ENCODE measurements around the gene TMBIM6. TPM values are rescaled to one million over a fixed set of nuclear protein-coding genes. Genes with fewer than 3 reads are reported as not detected.
A peak's percentile ranks its signal among the peaks of the same experiment; 100 is the strongest.

The TMBIM6 gene
- total RNA-seq, 1 experiment from 2014 or later = 386 TPM

DNA sequence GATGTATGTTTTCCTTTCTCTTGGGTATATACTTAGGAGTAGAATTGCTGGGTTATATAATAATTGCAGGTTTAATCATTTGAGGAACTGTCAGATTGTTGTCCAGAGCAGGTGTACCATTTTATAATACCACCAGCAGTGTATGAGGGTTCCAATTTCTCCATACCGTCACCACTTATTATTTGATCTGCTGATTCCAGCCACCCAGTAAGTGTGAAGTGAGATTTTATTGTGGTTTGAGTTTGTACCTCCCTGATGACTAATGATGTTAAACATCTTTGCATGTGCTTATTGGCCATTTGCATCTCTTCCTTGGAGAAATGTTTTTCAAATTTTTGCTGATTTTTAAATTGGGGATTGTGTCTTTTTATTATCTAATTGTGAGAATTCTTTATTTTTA, 71.8 kb downstream of the TMBIM6 start:
- no peaks in the 10 kb centered on the region for H3K9me2 ChIP-seq (replicated peaks; ENCODE audit: insufficient read depth, low read length)
- no peaks in the 10 kb centered on the region for H3K27me3 ChIP-seq (ENCODE audit: low read length)
- peaks cover 44% of the 10 kb centered on the region for H3K4me1 ChIP-seq (ENCODE audit: low read length)
- DNase-seq = peak; percentile 56
- no peak overlapping the region for H3K4me3 ChIP-seq (ENCODE audit: low read length)
- H3K36me3 ChIP-seq (ENCODE audit: insufficient read depth, low read length) = peaks cover 11% of the 10 kb centered on the region
- H4K20me1 ChIP-seq (ENCODE audit: insufficient read depth, low read depth, low read length) = no peaks in the 10 kb centered on the region
- no peak overlapping the region for H3K9ac ChIP-seq (ENCODE audit: low read length)
- H3K27ac ChIP-seq (ENCODE audit: low read length) = 0 out of 2 replicates have a peak overlapping the region, but pooled peaks have one; percentile 17
- H3K79me2 ChIP-seq (ENCODE audit: low read length) = peaks cover 54% of the 10 kb centered on the region
- H2AFZ ChIP-seq (ENCODE audit: low read length) = no peak overlapping the region
- H3K9me3 ChIP-seq (ENCODE audit: low read length) = no peaks in the 10 kb centered on the region
- H3K4me2 ChIP-seq (ENCODE audit: low read depth, low read length, poor library complexity, severe bottlenecking) = peak overlapping the region; percentile 54

Small RNA genes lying within 50 kb of the gene (small RNA-seq; reads per million reads assigned to genes)
- gene AC020612.2 (not detected), gene LSM6P2 (not detected)

Other genes with a start within 250 kb of the TMBIM6 start
- not detected in 2 replicates for gene KCNH3, start 202.5 kb upstream of the TMBIM6 start, total RNA-seq (2014; rRNA removed; shearing (Covaris generic); ENCODE audit: low replicate concordance)
- 28.6 and 51.8 TPM in 2 replicates for gene MCRS1, start 173.4 kb upstream of the TMBIM6 start, total RNA-seq (2014; rRNA removed; shearing (Covaris generic); ENCODE audit: low replicate concordance)
- gene FAM186B, start 135.9 kb upstream of the TMBIM6 start, total RNA-seq (2014; rRNA removed; shearing (Covaris generic); ENCODE audit: low replicate concordance) = 1.1 TPM in 1 of 2 replicates, not detected in the other
- gene PRPF40B, start 118.0 kb upstream of the TMBIM6 start, total RNA-seq (2014; rRNA removed; shearing (Covaris generic); ENCODE audit: low replicate concordance) = 5.0 and 14.1 TPM in 2 replicates
- gene FMNL3, start 34.2 kb upstream of the TMBIM6 start, total RNA-seq (2014; rRNA removed; shearing (Covaris generic); ENCODE audit: low replicate concordance) = 6.7 and 11.4 TPM in 2 replicates
- gene NCKAP5L, start 86.9 kb downstream of the TMBIM6 start, total RNA-seq (2014; rRNA removed; shearing (Covaris generic); ENCODE audit: low replicate concordance) = 17.3 and 25.2 TPM in 2 replicates
- gene BCDIN3D, start 101.5 kb downstream of the TMBIM6 start, total RNA-seq (2014; rRNA removed; shearing (Covaris generic); ENCODE audit: low replicate concordance) = 5.8 and 10.2 TPM in 2 replicates
- 27.4 and 49.8 TPM in 2 replicates for gene FAIM2, start 162.3 kb downstream of the TMBIM6 start, total RNA-seq (2014; rRNA removed; shearing (Covaris generic); ENCODE audit: low replicate concordance)
- 0.07 and 0.63 TPM in 2 replicates for gene AQP2, start 209.2 kb downstream of the TMBIM6 start, total RNA-seq (2014; rRNA removed; shearing (Covaris generic); ENCODE audit: low replicate concordance)
- gene AQP5, start 220.3 kb downstream of the TMBIM6 start, total RNA-seq (2014; rRNA removed; shearing (Covaris generic); ENCODE audit: low replicate concordance) = 0.97 and 4.5 TPM in 2 replicates
- 0.04 and 0.79 TPM in 2 replicates for gene AQP6, start 231.4 kb downstream of the TMBIM6 start, total RNA-seq (2014; rRNA removed; shearing (Covaris generic); ENCODE audit: low replicate concordance)